NCI-H2107 (cell line): ENCODE results near the gene NF2.

Source experiments
- DNase-seq: peaks from one replicate; lab custom pipeline; 2025; lab: John Stamatoyannopoulos, UW

The NF2 gene

GRCh38 chr22:29722151-29722550, 118.7 kb downstream of the NF2 start:
- no peak for DNase-seq

- DNase-seq: no peak
Observed at GRCh38 chr22:29722587-29722986, 119.2 kb downstream of the NF2 start.

GRCh38 chr22:29723766-29724165, 120.3 kb downstream of the NF2 start:
- DNase-seq: no peak

GRCh38 chr22:29724843-29725242, 121.4 kb downstream of the NF2 start:
- DNase-seq: no peak

- DNase-seq: no peak
Observed at GRCh38 chr22:29726106-29726505, 122.7 kb downstream of the NF2 start.

GRCh38 chr22:29726512-29727130, 123.2 kb downstream of the NF2 start:
- no peak for DNase-seq

GRCh38 chr22:29727131-29727523, 123.7 kb downstream of the NF2 start:
- no peak for DNase-seq

- DNase-seq: no peak
Observed at GRCh38 chr22:29729161-29729560, 125.7 kb downstream of the NF2 start.

GRCh38 chr22:29731058-29731850, 127.8 kb downstream of the NF2 start:
- no peak for DNase-seq

- no peak for DNase-seq
Observed at GRCh38 chr22:29732883-29733282, 129.4 kb downstream of the NF2 start.

GRCh38 chr22:29733362-29734201, 130.1 kb downstream of the NF2 start:
- peak; percentile 18 for DNase-seq

GRCh38 chr22:29734406-29734805, 131.0 kb downstream of the NF2 start:
- no peak for DNase-seq

- no peak for DNase-seq
Observed at GRCh38 chr22:29734838-29735237, 131.4 kb downstream of the NF2 start.

GRCh38 chr22:29735416-29735815, 132.0 kb downstream of the NF2 start:
- DNase-seq: no peak

- DNase-seq: no peak
Observed at GRCh38 chr22:29737251-29738117, 134.1 kb downstream of the NF2 start.

GRCh38 chr22:29738118-29738815, 134.8 kb downstream of the NF2 start:
- DNase-seq: no peak

GRCh38 chr22:29739346-29739875, 136.0 kb downstream of the NF2 start:
- DNase-seq: no peak

- DNase-seq: no peak
Observed at GRCh38 chr22:29740216-29740615, 136.8 kb downstream of the NF2 start.

- no peak for DNase-seq
Observed at GRCh38 chr22:29741926-29742325, 138.5 kb downstream of the NF2 start.

- DNase-seq: no peak
Observed at GRCh38 chr22:29742326-29742725, 138.9 kb downstream of the NF2 start.

GRCh38 chr22:29744902-29745301, 141.5 kb downstream of the NF2 start:
- DNase-seq: peak; percentile 8
